Upper lobe of left lung (tissue), 6 donors: ENCODE data around the gene B3GALT2. TPM values are rescaled to one million over a fixed set of nuclear protein-coding genes. Genes with fewer than 3 reads are reported as not detected.
A peak's percentile ranks its signal among the peaks of the same experiment; 100 is the strongest.
"Not testable (repeated sequence)": the region's sequence is repeated elsewhere in the genome, so short reads cannot be mapped to it uniquely, and the experiment has no call there.

Source experiments
- ATAC-seq, 2 donors: fragments of 200-7000 bp; cut with Tn5 transposase; one replicate each; pipeline ENCODE4 v1.9.1; 2022; ENCODE audit warnings: mild to moderate bottlenecking in 2 of 2, moderate library complexity in 2 of 2; ENCODE audit not compliant: low FRiP score in 2 of 2
- DNase-seq, 2 donors: peaks; one replicate each; pipeline ENCODE4 v3.0.0-alpha.2; 2019 to 2020
- H3K27ac ChIP-seq, 4 donors: fragments of 200-600 bp; sonication (generic); one replicate each; pipeline ENCODE4 v1.5.1; 2016 to 2019
- H3K27me3 ChIP-seq, 4 donors: fragments of 200-600 bp; sonication (generic); one replicate each; pipeline ENCODE4 v1.5.1; 2017 to 2019
- H3K36me3 ChIP-seq, 4 donors: fragments of 200-600 bp; sonication (generic); one replicate each; pipeline ENCODE4 v1.5.1; 2016 to 2019
- H3K4me1 ChIP-seq, 4 donors: fragments of 200-600 bp; sonication (generic); one replicate each; pipeline ENCODE4 v1.5.1; 2018 to 2019
- H3K4me3 ChIP-seq, 4 donors: fragments of 200-600 bp; sonication (generic); one replicate each; pipeline ENCODE4 v1.5.1; 2017 to 2019; ENCODE audit warnings: mild to moderate bottlenecking in 2 of 4, moderate library complexity in 1 of 4
- H3K9me3 ChIP-seq, 4 donors: fragments of 200-600 bp; sonication (generic); one replicate each; pipeline ENCODE4 v1.5.1; 2018 to 2019
- EP300 ChIP-seq, 4 donors: sonication (generic); formaldehyde crosslinking; IDR thresholded peaks; one replicate each; pipeline ENCODE4 v1.5.1; 2017; ENCODE audit warnings: antibody characterized with exemption in 4 of 4, control low read depth in 2 of 4
- POLR2A ChIP-seq, 4 donors: fragments of 450-650 bp; IDR thresholded peaks; one replicate each; pipeline ENCODE4 v1.5.1; 2016 to 2017; ENCODE audit warnings: antibody characterized with exemption in 4 of 4, mild to moderate bottlenecking in 2 of 4
- POLR2AphosphoS5 ChIP-seq, 2 donors: sonication (generic); formaldehyde crosslinking; IDR thresholded peaks; one replicate each; pipeline ENCODE4 v1.5.1; 2017; ENCODE audit warnings: antibody characterized with exemption in 2 of 2
- WGBS, 2 donors: methylation state at CpG; one replicate each; pipeline ENCODE4 v1.1.5; 2017 to 2018; 5-methylcytosine and 5-hydroxymethylcytosine counted together
- total RNA-seq, 6 donors: library from RNA; depleted of rRNA in 4 of 6; stranded (reverse); fragments of >200 nt in 4 of 6; gene quantifications; one replicate each; pipeline versions ENCODE4 v1.1.0 to v1.2.1, GENCODE V29; 2016 to 2021
- TF ChIP-seq, protein P1 (sequence below), 6 experiments: fragments of 450-650 bp in 4 of 6; fragments of 200-600 bp in 2 of 6; sonication (generic) in 2 of 6; IDR thresholded peaks; one replicate each; pipeline ENCODE4 v1.5.1; 2016 to 2019; ENCODE audit warnings: antibody characterized with exemption in 6 of 6
- donor health status: DM: no; HTN: no; CAD: no; lungs with moderate emphysema.
- donor health status: DM: no; HTN: yes; CAD: no; lungs with severe emphysema.

The B3GALT2 gene
- total RNA-seq, 6 donors from 2014 or later, result 0.44 to 3.3 (median 1.5) TPM

DNA sequence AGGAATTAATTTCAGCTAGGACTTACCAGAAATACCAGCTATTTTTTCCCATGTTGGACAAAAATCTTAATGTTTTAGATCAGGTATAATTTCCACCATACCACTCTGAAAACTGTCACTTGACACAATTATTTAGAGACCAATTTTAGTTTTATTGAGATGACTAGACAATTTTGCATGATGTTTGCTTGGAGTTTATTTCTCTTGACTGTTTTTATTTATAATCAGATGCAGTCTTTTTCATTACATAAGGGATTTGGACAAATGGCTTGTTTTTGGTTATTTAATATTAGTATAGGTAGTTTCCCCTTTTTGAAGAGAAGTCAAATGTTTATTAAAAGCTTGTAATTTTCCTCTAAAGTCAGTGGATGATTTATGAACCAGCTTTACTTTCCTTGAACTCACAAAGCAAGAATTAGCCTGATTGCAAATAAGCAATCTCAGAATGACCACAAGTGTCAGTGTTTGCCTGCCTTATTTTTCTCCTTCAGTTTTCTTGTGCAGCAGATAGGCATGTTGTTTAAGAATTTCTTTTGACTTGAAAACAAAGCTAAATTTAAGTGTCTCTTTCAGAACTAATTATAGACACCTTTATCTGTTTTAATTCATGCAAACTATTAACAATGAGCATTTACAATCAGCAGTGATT lies 3.8 kb upstream of the B3GALT2 start:
- H3K9me3 ChIP-seq, result peaks cover 0 to 6% (median 2%) of the 10 kb centered on the region in 4 donors
- H3K27ac ChIP-seq, result peak overlapping the region in 1 of 4 donors; percentile 66
- DNase-seq, result no peak

DNA sequence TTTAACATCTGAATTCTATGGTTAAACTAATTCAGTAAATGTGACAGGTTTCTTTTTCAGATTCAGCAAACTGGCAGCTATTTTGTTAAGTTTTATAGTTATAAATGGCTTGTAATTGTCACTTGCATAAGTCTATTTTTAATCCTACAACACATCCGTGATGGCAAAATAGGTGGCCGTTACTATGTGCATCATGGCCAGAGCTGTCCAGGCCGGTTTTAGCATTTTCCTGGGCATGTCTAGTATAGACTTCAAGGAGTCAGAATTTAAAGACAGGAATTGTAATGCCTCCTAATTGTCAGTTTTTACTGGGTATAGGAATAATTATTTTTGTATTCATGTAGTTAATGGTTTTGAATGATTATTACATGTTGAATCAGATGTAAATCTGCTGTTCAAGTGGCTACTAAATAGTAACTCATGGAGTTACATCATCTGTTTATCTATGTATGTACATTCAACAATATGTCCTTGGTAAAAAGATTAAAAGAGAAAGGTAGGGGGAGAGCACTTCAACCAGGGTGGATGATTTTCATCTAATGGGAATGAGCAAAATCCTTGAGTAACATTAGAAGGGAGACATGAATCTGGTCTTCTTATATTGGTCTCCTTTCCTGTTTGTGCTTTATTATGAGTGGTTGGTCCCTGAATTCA lies 3.2 kb upstream of the B3GALT2 start:
- Histone ChIP-seq H3K4me3 (no peak overlapping the region), H3K4me1 (peaks cover 17 to 29% (median 22%) of the 10 kb centered on the region in 4 donors), H3K9me3 (peaks cover 0 to 6% (median 2%) of the 10 kb centered on the region in 4 donors), H3K27me3 (no peaks in the 10 kb centered on the region), H3K36me3 (no peaks in the 10 kb centered on the region), H3K27ac (peak overlapping the region in 1 of 4 donors; percentile 66)
- DNase-seq (no peak), ATAC-seq (no peak)
- TF ChIP-seq EP300 (IDR thresholded peaks at IDR 0.05) (no peak), POLR2AphosphoS5 (IDR thresholded peaks at IDR 0.05) (no peak), POLR2A (IDR thresholded peaks at IDR 0.05) (no peak)
- TF ChIP-seq, protein P1, sequence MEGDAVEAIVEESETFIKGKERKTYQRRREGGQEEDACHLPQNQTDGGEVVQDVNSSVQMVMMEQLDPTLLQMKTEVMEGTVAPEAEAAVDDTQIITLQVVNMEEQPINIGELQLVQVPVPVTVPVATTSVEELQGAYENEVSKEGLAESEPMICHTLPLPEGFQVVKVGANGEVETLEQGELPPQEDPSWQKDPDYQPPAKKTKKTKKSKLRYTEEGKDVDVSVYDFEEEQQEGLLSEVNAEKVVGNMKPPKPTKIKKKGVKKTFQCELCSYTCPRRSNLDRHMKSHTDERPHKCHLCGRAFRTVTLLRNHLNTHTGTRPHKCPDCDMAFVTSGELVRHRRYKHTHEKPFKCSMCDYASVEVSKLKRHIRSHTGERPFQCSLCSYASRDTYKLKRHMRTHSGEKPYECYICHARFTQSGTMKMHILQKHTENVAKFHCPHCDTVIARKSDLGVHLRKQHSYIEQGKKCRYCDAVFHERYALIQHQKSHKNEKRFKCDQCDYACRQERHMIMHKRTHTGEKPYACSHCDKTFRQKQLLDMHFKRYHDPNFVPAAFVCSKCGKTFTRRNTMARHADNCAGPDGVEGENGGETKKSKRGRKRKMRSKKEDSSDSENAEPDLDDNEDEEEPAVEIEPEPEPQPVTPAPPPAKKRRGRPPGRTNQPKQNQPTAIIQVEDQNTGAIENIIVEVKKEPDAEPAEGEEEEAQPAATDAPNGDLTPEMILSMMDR (IDR thresholded peaks at IDR 0.05), result no peak
- 83 to 85% methylated on average over 3 of the region's 3 CpGs for WGBS, 2 donors

More for the DNA sequence above, 3.8 kb upstream of the B3GALT2 start:
- Histone ChIP-seq H3K36me3 (no peaks in the 10 kb centered on the region), H3K27me3 (no peaks in the 10 kb centered on the region), H3K4me3 (no peak overlapping the region), H3K4me1 (peaks cover 17 to 29% (median 22%) of the 10 kb centered on the region in 4 donors)
- no peak for ATAC-seq
- TF ChIP-seq, protein P1 (IDR thresholded peaks at IDR 0.05), result peak in 3 of 6 experiments; percentile 21 to 29 (median 21)
- TF ChIP-seq EP300 (IDR thresholded peaks at IDR 0.05) (no peak), POLR2A (IDR thresholded peaks at IDR 0.05) (no peak), POLR2AphosphoS5 (IDR thresholded peaks at IDR 0.05) (no peak)

DNA sequence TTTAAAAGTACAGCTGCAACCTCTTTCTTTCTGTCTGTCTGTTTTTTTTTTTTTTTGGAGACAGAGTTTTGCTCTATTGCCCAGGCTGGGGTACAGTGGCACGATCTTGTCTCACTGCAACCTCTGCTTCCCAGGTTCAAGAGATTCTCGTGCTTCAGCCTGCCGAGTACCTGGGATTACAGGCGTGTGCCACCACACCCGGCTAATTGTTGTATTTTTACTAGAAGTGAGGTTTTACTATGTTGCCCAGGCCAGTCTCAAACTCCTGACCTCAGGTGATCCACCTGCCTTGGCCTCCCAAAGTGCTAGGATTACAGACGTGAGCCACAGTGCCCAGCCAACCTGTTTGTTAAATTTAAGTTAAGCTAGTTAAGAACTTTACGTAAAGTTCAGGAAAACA lies 2.5 kb upstream of the B3GALT2 start:
- not testable (repeated sequence) for H3K27me3 ChIP-seq, H3K4me3 ChIP-seq, H3K36me3 ChIP-seq, DNase-seq, H3K9me3 ChIP-seq, ATAC-seq
- 90 to 92% methylated on average over 7 of the region's 7 CpGs for WGBS, 2 donors
- Histone ChIP-seq H3K27ac (peak overlapping the region in 2 of 4 donors; percentile 46 to 66), H3K4me1 (peaks cover 17 to 29% (median 22%) of the 10 kb centered on the region in 4 donors)

- H3K4me1 ChIP-seq, result peaks cover 17 to 42% (median 31%) of the 10 kb centered on the region in 4 donors
- no peak for DNase-seq
- no peaks in the 10 kb centered on the region for H3K9me3 ChIP-seq
- no peak for ATAC-seq
- no peaks in the 10 kb centered on the region for H3K36me3 ChIP-seq
- 69 to 88% methylated on average over 1 of the region's 1 CpG for WGBS, 2 donors
- H3K4me3 ChIP-seq, result peak overlapping the region in 2 of 4 donors; percentile 32 to 39
- peak overlapping the region in 2 of 4 donors; percentile 66 for H3K27ac ChIP-seq
- TF ChIP-seq EP300 (IDR thresholded peaks at IDR 0.05), result no peak
- TF ChIP-seq POLR2AphosphoS5 (IDR thresholded peaks at IDR 0.05), result no peak
- TF ChIP-seq, protein P1 (IDR thresholded peaks at IDR 0.05), result no peak
- TF ChIP-seq POLR2A (IDR thresholded peaks at IDR 0.05), result no peak
- no peaks in the 10 kb centered on the region for H3K27me3 ChIP-seq
Observed at GRCh38 chr1:193187114-193187513, 701 bp upstream of the B3GALT2 start.

DNA sequence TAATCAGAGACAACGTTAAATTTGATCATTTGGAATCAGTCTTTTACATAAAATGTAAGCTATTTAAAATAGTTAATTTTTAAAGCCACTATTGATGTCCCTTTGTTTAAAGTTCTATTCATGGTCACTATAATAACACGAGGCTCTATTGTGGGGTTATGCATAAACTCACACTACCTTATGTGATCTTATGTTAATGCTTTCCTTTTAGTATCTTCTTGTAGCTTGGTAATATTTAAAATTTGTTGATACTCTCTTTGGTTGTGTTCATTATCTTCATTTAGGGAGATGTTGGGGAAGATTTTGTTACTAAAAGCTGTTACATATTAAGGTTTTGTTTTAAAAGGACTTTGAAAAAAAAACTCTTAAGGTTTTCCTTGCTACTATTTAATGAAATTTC lies 1.2 kb downstream of the B3GALT2 start:
- no peaks in the 10 kb centered on the region for H3K9me3 ChIP-seq
- H3K36me3 ChIP-seq, result peaks cover 0 to 3% (median 0%) of the 10 kb centered on the region in 4 donors
- H3K27me3 ChIP-seq, result no peaks in the 10 kb centered on the region
- H3K27ac ChIP-seq, result peak overlapping the region in 3 of 4 donors; percentile 38 to 66 (median 66)
- 47 to 55% methylated on average over 2 of the region's 2 CpGs for WGBS, 2 donors
- ATAC-seq (no peak), DNase-seq (no peak)
- TF ChIP-seq POLR2A (IDR thresholded peaks at IDR 0.05), result no peak
- TF ChIP-seq EP300 (IDR thresholded peaks at IDR 0.05), result no peak
- TF ChIP-seq, protein P1 (IDR thresholded peaks at IDR 0.05), result no peak
- TF ChIP-seq POLR2AphosphoS5 (IDR thresholded peaks at IDR 0.05), result no peak
- H3K4me1 ChIP-seq, result peaks cover 12 to 46% (median 28%) of the 10 kb centered on the region in 4 donors
- peak overlapping the region in 2 of 4 donors; percentile 32 to 39 for H3K4me3 ChIP-seq
